GM19397 (cell line): ENCODE results near the gene CPPED1.
"Not testable (repeated sequence)": the region's sequence is repeated elsewhere in the genome, so short reads cannot be mapped to it uniquely, and the experiment has no call there.

Experiments used
- ATAC-seq: cut with Tn5 transposase; IDR thresholded peaks from one replicate; pipeline ENCODE4 v1.9.1; 2021; ENCODE audit warnings: mild to moderate bottlenecking, moderate library complexity; ENCODE audit not compliant: unreplicated experiment

The CPPED1 gene

GRCh38 chr16:12769525-12769924 is 34.2 kb downstream of the CPPED1 start:
- ATAC-seq, result no peak

- ATAC-seq, result no peak
Measured at GRCh38 chr16:12767897-12768296, 35.8 kb downstream of the CPPED1 start.

DNA sequence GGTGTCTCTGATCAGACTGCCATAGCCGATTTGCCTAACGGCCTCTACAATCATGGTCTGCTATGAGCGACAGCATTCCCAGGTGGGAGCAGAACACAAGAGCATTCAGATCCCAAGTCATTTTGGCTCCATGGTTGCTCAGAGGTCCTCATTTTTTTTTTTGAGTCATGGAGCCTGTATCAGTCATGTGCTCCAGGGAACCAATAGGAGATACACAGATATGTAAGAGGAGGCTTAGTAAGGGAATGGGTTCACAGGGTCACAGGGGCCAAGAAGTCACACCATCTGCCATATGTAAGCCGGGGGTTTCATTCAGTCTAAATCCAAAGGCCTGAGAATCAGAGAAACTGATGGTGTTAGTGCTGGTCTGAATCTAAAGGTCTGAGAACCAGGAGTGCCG is 36.8 kb downstream of the CPPED1 start:
- ATAC-seq, result no peak

- ATAC-seq, result not testable (repeated sequence)
Measured at GRCh38 chr16:12766208-12766607, 37.5 kb downstream of the CPPED1 start.

GRCh38 chr16:12764813-12765488 is 38.7 kb downstream of the CPPED1 start:
- no peak for ATAC-seq

GRCh38 chr16:12763517-12763916 is 40.2 kb downstream of the CPPED1 start:
- ATAC-seq, result no peak

DNA sequence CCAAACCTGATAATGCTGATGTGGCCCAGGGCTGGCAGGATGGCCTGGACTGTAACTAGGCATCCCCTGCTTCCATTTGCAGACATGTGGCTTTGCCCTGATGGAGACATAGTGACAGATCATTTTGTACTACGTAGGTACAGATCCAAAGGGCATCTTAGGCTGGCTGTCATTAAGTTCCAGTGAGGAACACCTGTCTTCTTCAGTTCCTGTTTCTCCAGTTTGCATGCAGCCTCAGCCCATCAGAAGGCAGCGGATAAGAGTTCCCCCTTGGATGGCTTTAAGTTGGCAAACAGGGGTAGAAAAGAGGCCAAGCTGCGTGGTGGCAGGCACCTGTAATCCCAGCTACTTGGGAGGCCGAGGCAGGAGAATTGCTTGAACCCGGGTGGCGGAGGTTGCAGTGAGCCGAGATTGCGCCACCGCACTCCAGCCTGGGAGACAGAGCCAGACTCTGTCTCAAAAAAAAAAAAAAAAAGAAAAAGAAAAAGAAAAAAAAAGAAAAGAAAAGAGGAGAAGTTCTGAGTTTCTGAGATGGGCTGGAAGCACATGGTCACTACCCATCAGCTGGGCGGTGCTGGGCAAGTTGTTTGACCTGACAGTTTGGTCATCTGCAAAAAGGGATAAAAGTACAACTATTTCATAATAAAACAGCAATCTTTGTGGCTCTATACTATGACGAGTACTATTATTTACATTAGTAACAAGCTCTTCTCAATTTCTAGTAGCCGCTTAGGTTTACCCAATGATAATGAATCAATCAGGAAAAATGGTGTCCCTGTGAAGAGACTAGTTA is 42.7 kb downstream of the CPPED1 start:
- no peak for ATAC-seq

DNA sequence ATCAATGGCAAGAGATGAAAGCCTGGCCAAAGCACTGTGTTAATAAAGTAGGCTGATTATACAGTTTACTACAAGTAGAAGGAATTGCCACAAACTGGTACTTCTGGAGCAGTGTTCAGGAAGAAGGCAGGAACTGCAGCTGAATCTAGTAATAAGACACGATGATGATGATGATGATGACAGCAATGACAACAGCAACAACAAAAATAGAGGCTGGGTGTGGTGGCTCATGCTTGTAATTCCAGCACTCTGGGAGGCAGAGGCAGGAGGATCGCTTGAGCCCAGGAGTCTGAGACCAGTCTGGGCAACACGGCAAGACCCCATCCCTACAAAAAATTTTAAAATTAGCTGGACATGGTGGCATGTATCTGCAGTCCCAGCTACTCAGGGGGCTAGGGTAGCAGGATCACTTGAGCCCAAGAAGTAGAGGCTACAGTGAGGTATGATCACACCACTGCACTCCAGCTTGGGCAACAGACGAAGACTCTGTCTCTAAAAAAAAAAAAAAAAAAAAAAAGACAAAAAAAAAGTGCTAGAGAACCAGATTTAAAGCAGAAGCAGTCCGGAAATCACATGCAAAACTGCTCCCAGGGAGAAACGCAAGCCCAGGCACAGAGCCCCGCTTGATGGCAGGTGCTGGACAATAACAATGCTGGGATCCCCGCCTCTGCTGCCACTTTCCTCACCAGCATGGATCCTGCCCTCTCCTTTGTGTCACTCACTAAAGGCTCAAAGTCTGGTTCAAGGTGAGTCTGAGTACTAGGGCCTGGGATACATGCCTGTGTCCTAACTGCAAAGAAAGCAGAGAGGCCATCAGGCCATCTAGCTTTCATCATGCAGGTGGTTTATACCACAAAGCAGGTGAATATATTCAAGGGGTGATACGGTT is 44.8 kb downstream of the CPPED1 start:
- ATAC-seq, result no peak

GRCh38 chr16:12758031-12758669 is 45.5 kb downstream of the CPPED1 start:
- ATAC-seq, result no peak

DNA sequence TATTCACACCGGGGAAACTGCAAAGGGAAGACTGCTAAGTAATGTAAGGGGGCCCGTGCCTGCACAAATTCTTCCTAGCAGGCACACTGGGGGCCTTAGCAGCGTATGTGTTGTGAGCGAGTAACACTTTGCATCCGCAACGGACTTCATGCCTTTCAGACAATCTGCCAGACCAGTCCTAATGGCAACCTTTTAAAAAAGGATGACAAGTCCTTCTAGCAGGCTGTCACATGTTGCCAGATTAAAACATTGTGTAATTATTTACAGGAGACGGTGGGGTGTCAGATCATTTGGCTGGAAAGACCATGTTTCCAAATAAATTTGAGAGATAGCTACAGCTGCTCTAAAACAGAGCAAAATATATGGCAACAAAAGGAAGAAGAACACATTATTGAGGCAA is 46.1 kb downstream of the CPPED1 start:
- no peak for ATAC-seq

DNA sequence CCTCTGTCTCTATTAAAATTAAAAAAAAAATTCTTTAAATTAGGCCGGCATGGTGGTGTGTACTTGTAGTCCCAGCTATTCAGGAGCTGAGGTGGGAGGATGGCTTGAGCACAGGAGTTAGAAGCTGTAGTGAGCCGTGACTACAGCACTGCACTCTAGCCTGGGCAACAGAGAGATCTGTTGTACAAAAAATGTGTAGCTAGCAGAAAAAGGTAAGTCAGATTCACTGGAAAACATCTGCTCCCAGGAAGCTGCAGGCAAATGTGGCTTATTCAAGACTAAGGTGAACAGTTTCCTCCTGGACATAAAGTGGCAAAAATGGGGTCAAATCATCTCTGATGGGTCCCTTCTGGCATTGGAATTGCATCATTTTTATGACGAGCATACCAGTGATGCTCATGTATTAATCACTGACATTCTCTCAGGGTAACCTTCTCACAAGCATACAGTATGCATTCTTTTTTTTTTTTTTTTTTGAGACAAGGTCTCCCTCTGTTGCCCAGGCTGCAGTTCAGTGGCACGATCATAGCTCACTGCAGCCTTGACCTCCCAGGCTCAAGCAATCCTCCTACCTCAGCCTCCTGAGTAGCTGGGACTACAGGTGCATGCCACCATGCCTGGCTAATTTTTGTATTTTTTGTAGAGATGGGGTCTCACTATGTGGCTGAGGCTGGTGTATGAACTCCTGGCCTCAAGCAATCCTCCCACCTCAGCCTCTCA is 48.7 kb downstream of the CPPED1 start:
- no peak for ATAC-seq

DNA sequence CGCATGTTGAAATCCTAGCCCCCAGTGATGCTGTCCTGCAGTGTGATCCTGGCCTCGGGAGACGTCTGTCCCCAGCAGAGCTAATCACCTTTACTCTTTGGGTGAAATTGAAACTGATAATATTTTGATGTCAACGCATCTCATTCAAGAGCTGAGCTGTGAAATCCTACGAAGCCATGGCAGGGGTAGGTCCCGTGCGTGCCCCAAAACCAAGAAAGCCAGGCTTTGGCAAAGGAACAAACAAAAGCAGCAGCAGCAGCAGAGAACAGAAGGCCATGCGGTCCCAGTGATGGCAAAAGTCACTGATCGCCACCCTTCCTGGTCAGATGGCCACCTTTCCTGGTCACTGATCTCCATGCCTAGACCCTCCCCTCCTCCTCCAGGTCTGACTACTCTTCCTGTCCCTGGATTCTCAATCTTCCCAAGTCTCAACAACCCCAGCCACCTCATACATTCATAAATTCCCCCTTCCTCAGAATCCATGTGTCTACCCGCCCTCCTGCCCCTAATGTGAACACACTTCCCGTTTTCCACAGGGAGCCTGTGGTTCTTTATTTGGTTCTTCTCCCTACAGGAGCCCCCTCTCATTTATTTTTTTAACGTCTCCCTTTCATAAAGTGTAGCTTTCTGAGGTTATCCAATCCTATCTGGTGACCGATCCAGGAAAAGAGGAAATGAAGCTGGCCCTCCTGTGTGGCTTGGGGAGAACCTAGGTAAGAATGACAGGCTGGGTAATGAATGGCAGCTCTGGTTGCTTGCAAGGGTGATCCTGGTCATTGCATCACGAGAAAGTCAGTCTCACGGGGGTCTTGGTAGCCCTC is 50.3 kb downstream of the CPPED1 start:
- no peak for ATAC-seq

- ATAC-seq, result no peak
Measured at GRCh38 chr16:12752159-12752558, 51.5 kb downstream of the CPPED1 start.

DNA sequence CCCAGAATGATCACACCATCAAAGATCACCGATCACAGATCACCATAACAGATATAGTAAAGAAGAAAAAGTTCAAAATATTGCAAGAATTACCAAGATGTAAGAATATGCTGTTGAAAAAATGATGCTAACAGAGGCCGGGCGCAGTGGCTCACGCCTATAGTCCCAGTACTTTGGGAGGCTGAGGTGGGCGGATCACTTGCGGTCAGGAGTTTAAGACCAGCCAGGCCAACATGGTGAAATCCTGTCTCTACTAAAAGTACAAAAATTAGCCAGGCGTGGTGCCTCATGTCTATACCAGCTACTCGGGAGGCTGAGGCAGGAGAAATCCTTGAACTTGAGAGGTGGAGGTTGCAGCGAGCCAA is 53.2 kb downstream of the CPPED1 start:
- no peak for ATAC-seq

DNA sequence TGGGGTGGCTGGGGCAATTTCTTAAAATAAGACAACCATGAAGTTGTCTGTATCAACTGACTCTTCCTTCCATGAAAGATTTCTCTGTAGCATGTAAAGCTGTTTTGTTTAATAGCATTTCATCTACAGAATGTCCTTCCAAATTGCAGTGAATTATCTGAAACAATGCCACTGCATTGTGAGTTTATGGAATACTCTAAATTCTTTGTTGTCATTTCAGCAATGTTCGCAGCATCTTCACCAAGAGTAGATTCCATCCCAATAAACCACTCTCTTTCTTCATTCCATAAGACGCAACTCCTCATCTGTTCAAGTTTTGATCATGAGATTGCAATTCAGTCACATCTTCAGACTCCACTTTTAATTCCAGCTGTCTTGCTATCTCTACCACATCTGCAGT is 54.6 kb downstream of the CPPED1 start:
- no peak for ATAC-seq

GRCh38 chr16:12747827-12748226 is 55.9 kb downstream of the CPPED1 start:
- ATAC-seq, result no peak

- ATAC-seq, result no peak
Measured at GRCh38 chr16:12747261-12747660, 56.4 kb downstream of the CPPED1 start.

GRCh38 chr16:12744860-12745259 is 58.8 kb downstream of the CPPED1 start:
- no peak for ATAC-seq

DNA sequence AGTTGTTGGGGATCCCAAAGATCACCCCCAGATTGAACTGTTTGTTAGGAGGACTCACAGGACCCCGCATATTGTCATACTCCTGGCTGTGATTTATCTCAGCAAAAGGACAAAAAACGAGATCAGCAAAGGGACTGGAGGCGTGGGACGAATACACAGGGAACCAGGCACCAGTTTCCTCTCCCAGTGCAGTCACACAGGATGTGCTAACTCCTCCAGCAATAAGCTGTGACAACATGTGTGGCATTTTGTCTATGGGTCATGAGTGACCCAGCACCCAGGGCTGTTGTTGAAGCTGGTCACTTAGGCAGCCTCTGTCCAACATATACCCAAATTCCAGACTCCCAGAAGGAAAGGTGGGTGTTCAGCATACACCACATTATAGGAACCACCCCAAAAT is 60.9 kb downstream of the CPPED1 start:
- no peak for ATAC-seq
